Measurements from ENCODE around the gene SMOC2. TPM values are rescaled to one million over a fixed set of nuclear protein-coding genes. Genes with fewer than 3 reads are reported as not detected.

SMOC2 gene
- total and polyA plus RNA-seq, 2 of the 13 experiments (the other 11 are each of a cell fraction or from before 2014, with no cell fraction given) = not detected

- Histone ChIP-seq H3K79me2 (ENCODE audit: insufficient read depth, low read length) (no peaks in the 10 kb centered on the region), H3K36me3 (replicated peaks in 1 of 2; ENCODE audit: control insufficient read depth in 1 of 2, insufficient read depth in 2 of 2, low read length in 2 of 2) (no peaks in the 10 kb centered on the region), H3K4me2 (ENCODE audit: low read depth, low read length) (no peak overlapping the region), H3K27me3 (ENCODE audit: control insufficient read depth in 1 of 2, insufficient read depth in 2 of 2, low read length in 2 of 2) (peaks cover 3 to 63% of the 10 kb centered on the region in 2 experiments; a peak in 4 of 5 replicates), H4K20me1 (ENCODE audit: insufficient read depth, low read length) (no peaks in the 10 kb centered on the region), H3K9ac (ENCODE audit: insufficient read depth, low read depth, low read length) (no peak overlapping the region), H3K4me1 (ENCODE audit: insufficient read depth, low read length) (no peaks in the 10 kb centered on the region), H3K27ac (ENCODE audit: extremely low read length, insufficient read depth, low read length) (no peak overlapping the region), H3K4me3 (replicated peaks in 1 of 3; ENCODE audit: insufficient read depth in 1 of 3, low read depth in 2 of 3, low read length in 3 of 3) (no peak overlapping the region), H2AFZ (ENCODE audit: low read length) (no peak overlapping the region), H3K9me3 (ENCODE audit: low read length) (no peaks in the 10 kb centered on the region)
- intact Hi-C loops (cut with micrococcal nuclease; ENCODE audit: unreplicated experiment) (no loop called here), in situ Hi-C loops (cut with HindIII; ENCODE audit: extremely low pct_ligation_motif_present, low pct_unique_long_range_greater_than_20kb) (no loop called here)
- 8% methylated on average over 11 of the region's 11 CpGs for WGBS (ENCODE audit: low lambda C conversion rate)
- BruUV-seq (replicated peaks) = no TSS peak
- ChIA-PET CTCF (ENCODE audit: low intra/inter-chr PET ratio, low total read pairs) (no interaction called here), POLR2A (no interaction called here)
- ATAC-seq (peak; percentile 77), FAIRE-seq (no peak), DNase-seq (ENCODE audit: low spot score) (no peak)
- TF ChIP-seq IRF1 (CRISPR knock-in tag; IDR thresholded peaks at IDR 0.05; ENCODE audit: low read depth) = no peak
- no peak for TF ChIP-seq JUN (CRISPR knock-in tag; IDR thresholded peaks at IDR 0.05)
- no peak for TF ChIP-seq HDAC2 (CRISPR knock-in tag; IDR thresholded peaks at IDR 0.05)
- no peak for TF ChIP-seq HDAC1 (CRISPR knock-in tag; IDR thresholded peaks at IDR 0.05)
- no peak for TF ChIP-seq PTBP1 (IDR thresholded peaks at IDR 0.05; ENCODE audit: low read depth, low read length, poor library complexity, severe bottlenecking)
- TF ChIP-seq ZNF567 (CRISPR knock-in tag; IDR thresholded peaks at IDR 0.05; ENCODE audit: borderline replicate concordance) = no peak
- no peak for TF ChIP-seq ZC3H4 (CRISPR knock-in tag; IDR thresholded peaks at IDR 0.05; ENCODE audit: borderline replicate concordance)
- TF ChIP-seq PHB2 (IDR thresholded peaks at IDR 0.05; ENCODE audit: partially characterized antibody) = no peak
- TF ChIP-seq CEBPZ (IDR thresholded peaks at IDR 0.05; ENCODE audit: low read length) = no peak
- TF ChIP-seq ZBTB26 (CRISPR knock-in tag; IDR thresholded peaks at IDR 0.05; ENCODE audit: borderline replicate concordance) = no peak
- no peak for TF ChIP-seq HBP1 (CRISPR knock-in tag; IDR thresholded peaks at IDR 0.05; ENCODE audit: low read depth)
- no peak for TF ChIP-seq ZMYM3 (CRISPR knock-in tag; IDR thresholded peaks at IDR 0.05)
- TF ChIP-seq SOX6 (IDR thresholded peaks at IDR 0.05) = no peak
- TF ChIP-seq SOX6 (CRISPR knock-in tag; IDR thresholded peaks at IDR 0.05) = no peak
These were observed 195.4 kb downstream of the SMOC2 start for GRCh38 chr6:168636147-168637004.

Data from HepG2 (cell line).